Measurements from ENCODE around the gene EVA1C.
"Not testable (repeated sequence)": the region's sequence is repeated elsewhere in the genome, so short reads cannot be mapped to it uniquely, and the experiment has no call there.

EVA1C gene

GRCh38 chr21:32554832-32555638 is 142.5 kb downstream of the EVA1C start:
- Histone ChIP-seq H3K27ac (ENCODE audit: insufficient read depth, low read depth, low read length, poor library complexity, severe bottlenecking) (no peak overlapping the region), H3K4me3 (ENCODE audit: insufficient read depth, low read depth, low read length) (no peak overlapping the region), H3K36me3 (ENCODE audit: control insufficient read depth, insufficient read depth, low read length) (no peaks in the 10 kb centered on the region), H3K27me3 (ENCODE audit: control insufficient read depth, insufficient read depth, low read length, poor library complexity, severe bottlenecking) (no peaks in the 10 kb centered on the region), H3K9me3 (ENCODE audit: control insufficient read depth, low read length) (no peaks in the 10 kb centered on the region), H3K4me1 (ENCODE audit: control insufficient read depth, insufficient read depth, low read length) (no peaks in the 10 kb centered on the region)
- 94 to 96% methylated on average over 4 of the region's 4 CpGs for WGBS, 2 experiments

GRCh38 chr21:32558106-32558505 is 145.6 kb downstream of the EVA1C start:
- Histone ChIP-seq H3K9me3 (ENCODE audit: control insufficient read depth, low read length) (no peaks in the 10 kb centered on the region), H3K36me3 (ENCODE audit: control insufficient read depth, insufficient read depth, low read length) (no peaks in the 10 kb centered on the region), H3K4me1 (ENCODE audit: control insufficient read depth, insufficient read depth, low read length) (no peaks in the 10 kb centered on the region), H3K4me3 (ENCODE audit: insufficient read depth, low read depth, low read length) (no peak overlapping the region), H3K27me3 (ENCODE audit: control insufficient read depth, insufficient read depth, low read length, poor library complexity, severe bottlenecking) (no peaks in the 10 kb centered on the region), H3K27ac (ENCODE audit: insufficient read depth, low read depth, low read length, poor library complexity, severe bottlenecking) (no peak overlapping the region)
- WGBS, 2 experiments: 90 to 94% methylated on average over 3 of the region's 3 CpGs

GRCh38 chr21:32559006-32559610 is 146.6 kb downstream of the EVA1C start:
- 88 to 95% methylated on average over 5 of the region's 6 CpGs for WGBS, 2 experiments
- Histone ChIP-seq H3K36me3 (ENCODE audit: control insufficient read depth, insufficient read depth, low read length) (no peaks in the 10 kb centered on the region), H3K4me3 (ENCODE audit: insufficient read depth, low read depth, low read length) (no peak overlapping the region), H3K9me3 (ENCODE audit: control insufficient read depth, low read length) (no peaks in the 10 kb centered on the region), H3K27me3 (ENCODE audit: control insufficient read depth, insufficient read depth, low read length, poor library complexity, severe bottlenecking) (no peaks in the 10 kb centered on the region), H3K27ac (ENCODE audit: insufficient read depth, low read depth, low read length, poor library complexity, severe bottlenecking) (no peak overlapping the region), H3K4me1 (ENCODE audit: control insufficient read depth, insufficient read depth, low read length) (no peaks in the 10 kb centered on the region)

- no peaks in the 10 kb centered on the region for H3K4me1 ChIP-seq (ENCODE audit: control insufficient read depth, insufficient read depth, low read length)
- H3K4me3 ChIP-seq (ENCODE audit: insufficient read depth, low read depth, low read length): no peak overlapping the region
- H3K27ac ChIP-seq (ENCODE audit: insufficient read depth, low read depth, low read length, poor library complexity, severe bottlenecking): no peak overlapping the region
- H3K27me3 ChIP-seq (ENCODE audit: control insufficient read depth, insufficient read depth, low read length, poor library complexity, severe bottlenecking): no peaks in the 10 kb centered on the region
- WGBS, 2 experiments: 20 to 22% methylated on average over 3 of the region's 3 CpGs
- H3K36me3 ChIP-seq (ENCODE audit: control insufficient read depth, insufficient read depth, low read length): no peaks in the 10 kb centered on the region
- no peaks in the 10 kb centered on the region for H3K9me3 ChIP-seq (ENCODE audit: control insufficient read depth, low read length)
Measured at GRCh38 chr21:32560896-32561295, 148.4 kb downstream of the EVA1C start.

- not testable (repeated sequence) for H3K27me3 ChIP-seq (ENCODE audit: control insufficient read depth, insufficient read depth, low read length, poor library complexity, severe bottlenecking); H3K4me3 ChIP-seq (ENCODE audit: insufficient read depth, low read depth, low read length); H3K36me3 ChIP-seq (ENCODE audit: control insufficient read depth, insufficient read depth, low read length); H3K9me3 ChIP-seq (ENCODE audit: control insufficient read depth, low read length); H3K27ac ChIP-seq (ENCODE audit: insufficient read depth, low read depth, low read length, poor library complexity, severe bottlenecking); H3K4me1 ChIP-seq (ENCODE audit: control insufficient read depth, insufficient read depth, low read length)
- WGBS, 2 experiments: 7 to 22% methylated on average over 1 of the region's 1 CpG
Measured at GRCh38 chr21:32561476-32561875, 149.0 kb downstream of the EVA1C start.

GRCh38 chr21:32562426-32562825 is 149.9 kb downstream of the EVA1C start:
- Histone ChIP-seq H3K27ac (ENCODE audit: insufficient read depth, low read depth, low read length, poor library complexity, severe bottlenecking) (no peak overlapping the region), H3K4me1 (ENCODE audit: control insufficient read depth, insufficient read depth, low read length) (no peaks in the 10 kb centered on the region), H3K36me3 (ENCODE audit: control insufficient read depth, insufficient read depth, low read length) (no peaks in the 10 kb centered on the region), H3K4me3 (ENCODE audit: insufficient read depth, low read depth, low read length) (no peak overlapping the region), H3K27me3 (ENCODE audit: control insufficient read depth, insufficient read depth, low read length, poor library complexity, severe bottlenecking) (no peaks in the 10 kb centered on the region), H3K9me3 (ENCODE audit: control insufficient read depth, low read length) (no peaks in the 10 kb centered on the region)
- WGBS, 2 experiments: 23 to 38% methylated on average over 4 to 5 of the region's 5 CpGs

- no peak overlapping the region for H3K4me3 ChIP-seq (ENCODE audit: insufficient read depth, low read depth, low read length)
- no peaks in the 10 kb centered on the region for H3K9me3 ChIP-seq (ENCODE audit: control insufficient read depth, low read length)
- no peaks in the 10 kb centered on the region for H3K36me3 ChIP-seq (ENCODE audit: control insufficient read depth, insufficient read depth, low read length)
- H3K27me3 ChIP-seq (ENCODE audit: control insufficient read depth, insufficient read depth, low read length, poor library complexity, severe bottlenecking): no peaks in the 10 kb centered on the region
- no peak overlapping the region for H3K27ac ChIP-seq (ENCODE audit: insufficient read depth, low read depth, low read length, poor library complexity, severe bottlenecking)
- no peaks in the 10 kb centered on the region for H3K4me1 ChIP-seq (ENCODE audit: control insufficient read depth, insufficient read depth, low read length)
- WGBS, 2 experiments: 83 to 100% methylated on average over 1 of the region's 2 CpGs
Measured at GRCh38 chr21:32562915-32563314, 150.4 kb downstream of the EVA1C start.

All from ectodermal cell (in vitro differentiated cells).